ENCODE results near the gene TVP23C.
"Not testable (repeated sequence)": the region's sequence is repeated elsewhere in the genome, so short reads cannot be mapped to it uniquely, and the experiment has no call there.

GRCh38 chr17:15562613-15563374 is 489 bp downstream of the TVP23C start:
- TF ChIP-seq ZFX (IDR thresholded peaks at IDR 0.05; ENCODE audit: borderline replicate concordance); CTCF (IDR thresholded peaks at IDR 0.05): not testable (repeated sequence)

All from 22Rv1 (cell line).